GM21381 (cell line): Measurements from ENCODE around the gene PTPN13.

Experiments
- ATAC-seq: cut with Tn5 transposase; IDR thresholded peaks from one replicate; pipeline ENCODE4 v1.9.1; 2021; ENCODE audit warnings: mild to moderate bottlenecking, moderate library complexity; ENCODE audit not compliant: unreplicated experiment

PTPN13 gene

GRCh38 chr4:86848732-86849619 lies 254.9 kb downstream of the PTPN13 start, which contains the start of gene SLC10A6:
SLC10A6 (minus strand) TSS chr4:86849384; CDS start chr4:86849115, 269 bp downstream.
- ATAC-seq = no peak

- no peak for ATAC-seq
Observed at GRCh38 chr4:86853209-86853608, 259.1 kb downstream of the PTPN13 start.

DNA sequence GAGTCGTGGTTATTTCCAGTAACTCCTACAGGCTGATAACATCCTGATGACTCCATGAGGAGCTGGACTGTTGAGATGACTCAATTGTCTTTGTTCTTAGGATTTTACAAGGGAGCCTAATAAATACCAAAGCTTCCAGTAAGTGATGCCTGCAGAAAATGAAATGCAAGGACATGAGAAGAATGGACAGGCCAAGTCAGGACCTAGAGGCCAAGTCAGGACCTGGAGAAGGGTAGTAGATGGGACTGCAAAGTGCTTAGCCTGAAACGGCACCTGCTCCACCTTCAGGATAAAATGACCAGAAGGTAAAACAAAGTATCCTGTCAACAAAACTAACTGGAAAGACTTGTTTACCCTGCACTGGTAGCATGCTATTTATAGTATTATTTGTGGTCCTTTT lies 261.5 kb downstream of the PTPN13 start:
- ATAC-seq = no peak

- no peak for ATAC-seq
Observed at GRCh38 chr4:86856896-86857295, 262.8 kb downstream of the PTPN13 start.

DNA sequence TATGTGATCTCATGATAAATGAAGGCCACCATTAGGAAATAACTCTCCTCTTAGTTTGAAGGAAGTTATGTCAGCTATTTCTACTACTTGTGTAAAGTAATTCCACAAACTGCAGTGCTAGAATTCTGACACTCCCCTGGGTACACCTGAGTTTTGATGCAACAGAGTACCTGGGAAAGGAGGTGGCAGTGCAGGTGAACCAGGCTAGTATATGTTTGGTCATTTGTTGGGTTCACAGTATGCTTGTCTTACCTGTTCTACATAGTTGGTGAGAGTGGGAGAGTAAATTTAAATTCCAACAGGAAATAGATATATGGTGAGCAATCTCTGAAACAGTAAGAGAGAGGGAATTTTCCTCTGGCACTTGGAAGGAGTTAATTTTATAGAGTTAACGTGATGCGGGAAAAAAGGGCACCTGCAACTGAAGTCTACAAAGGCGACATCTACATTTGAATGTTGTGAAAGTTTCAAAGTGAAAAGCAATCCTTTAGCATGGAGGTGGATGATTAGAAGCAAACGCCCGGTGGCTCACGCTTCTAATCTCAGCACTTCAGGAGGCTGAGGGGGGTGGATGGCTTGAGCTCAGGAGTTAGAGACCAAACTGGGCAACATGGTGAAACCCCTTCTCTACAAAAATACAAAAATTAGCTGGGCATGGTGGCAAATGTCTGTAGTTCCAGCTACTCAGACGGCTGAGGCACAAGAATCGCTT lies 263.4 kb downstream of the PTPN13 start:
- ATAC-seq = no peak
